ENCODE measurements around the gene CFAP65. TPM values are rescaled to one million over a fixed set of nuclear protein-coding genes. Genes with fewer than 3 reads are reported as not detected.

Gene CFAP65
- total RNA-seq, 1 donor from 2014 or later, result 0.80 TPM

GRCh38 chr2:219002395-219003266 lies 38.7 kb downstream of the CFAP65 start:
- Histone ChIP-seq H3K4me3 (peak overlapping the region; percentile 52), H3K79me2 (ENCODE audit: low read depth) (no peaks in the 10 kb centered on the region), H2AFZ (replicated peaks) (peak overlapping the region; percentile 75), H3F3A (ENCODE audit: low read depth) (peaks cover 6% of the 10 kb centered on the region), H3K4me2 (peak overlapping the region; percentile 96), H3K27ac (no peak overlapping the region), H3K9ac (no peak overlapping the region), H3K4me1 (peaks cover 31% of the 10 kb centered on the region), H3K27me3 (peaks cover 100% of the 10 kb centered on the region), H3K36me3 (no peaks in the 10 kb centered on the region), H4K20me1 (ENCODE audit: low read depth) (peaks cover 51% of the 10 kb centered on the region), H3K9me3 (ENCODE audit: low read depth) (no peaks in the 10 kb centered on the region)
- H3K36me3 Mint-ChIP-seq, result no peaks in the 10 kb centered on the region
- peak; percentile 90 for DNase-seq (ENCODE audit: low spot score)
- peak overlapping the region; percentile 82 for H3K4me3 Mint-ChIP-seq
- H3K4me1 Mint-ChIP-seq, result peaks cover 21% of the 10 kb centered on the region
- TF ChIP-seq CTCF (IDR thresholded peaks at IDR 0.05), result peak; percentile 68
- peak; percentile 76 for TF ChIP-seq EZH2phosphoT487 (IDR thresholded peaks at IDR 0.05)
- TF ChIP-seq EZH2 (IDR thresholded peaks at IDR 0.05), result peak; percentile 81
- H3K27ac Mint-ChIP-seq, result no peak overlapping the region
- H3K27me3 Mint-ChIP-seq (ENCODE audit: insufficient read depth, low read depth), result peaks cover 69% of the 10 kb centered on the region
- H3K9me3 Mint-ChIP-seq, result no peaks in the 10 kb centered on the region

- H3K27me3 Mint-ChIP-seq (ENCODE audit: insufficient read depth, low read depth), result peaks cover 66% of the 10 kb centered on the region
- no peaks in the 10 kb centered on the region for H3K36me3 Mint-ChIP-seq
- H3K4me3 Mint-ChIP-seq, result no peak overlapping the region
- TF ChIP-seq CTCF (IDR thresholded peaks at IDR 0.05), result no peak
- peak; percentile 79 for TF ChIP-seq EZH2phosphoT487 (IDR thresholded peaks at IDR 0.05)
- peak; percentile 90 for TF ChIP-seq EZH2 (IDR thresholded peaks at IDR 0.05)
- no peaks in the 10 kb centered on the region for H3K9me3 ChIP-seq (ENCODE audit: low read depth)
- H3K4me2 ChIP-seq, result peak overlapping the region; percentile 96
- peaks cover 23% of the 10 kb centered on the region for H3K4me1 Mint-ChIP-seq
- peaks cover 31% of the 10 kb centered on the region for H3K4me1 ChIP-seq
- no peaks in the 10 kb centered on the region for H3K9me3 Mint-ChIP-seq
- H3K36me3 ChIP-seq, result no peaks in the 10 kb centered on the region
- peak; percentile 39 for DNase-seq (ENCODE audit: low spot score)
- no peaks in the 10 kb centered on the region for H3K79me2 ChIP-seq (ENCODE audit: low read depth)
- no peak overlapping the region for H3K27ac ChIP-seq
- H3K9ac ChIP-seq, result no peak overlapping the region
- no peak overlapping the region for H2AFZ ChIP-seq (replicated peaks)
- peak overlapping the region; percentile 52 for H3K4me3 ChIP-seq
- no peak overlapping the region for H3K27ac Mint-ChIP-seq
- H4K20me1 ChIP-seq (ENCODE audit: low read depth), result peaks cover 56% of the 10 kb centered on the region
- peaks cover 100% of the 10 kb centered on the region for H3K27me3 ChIP-seq
- H3F3A ChIP-seq (ENCODE audit: low read depth), result peaks cover 6% of the 10 kb centered on the region
These were observed 39.5 kb downstream of the CFAP65 start for GRCh38 chr2:219001577-219002394.

GRCh38 chr2:219001100-219001576 lies 40.2 kb downstream of the CFAP65 start:
- H3K79me2 ChIP-seq (ENCODE audit: low read depth), result no peaks in the 10 kb centered on the region
- H3K4me3 ChIP-seq, result no peak overlapping the region
- H3K36me3 ChIP-seq, result no peaks in the 10 kb centered on the region
- H3K4me2 ChIP-seq, result peak overlapping the region; percentile 96
- Mint-ChIP-seq H3K9me3 (no peaks in the 10 kb centered on the region), H3K4me3 (no peak overlapping the region), H3K27ac (no peak overlapping the region), H3K27me3 (ENCODE audit: insufficient read depth, low read depth) (peaks cover 60% of the 10 kb centered on the region), H3K36me3 (no peaks in the 10 kb centered on the region), H3K4me1 (peaks cover 23% of the 10 kb centered on the region)
- peaks cover 100% of the 10 kb centered on the region for H3K27me3 ChIP-seq
- no peaks in the 10 kb centered on the region for H3K9me3 ChIP-seq (ENCODE audit: low read depth)
- DNase-seq (ENCODE audit: low spot score), result no peak
- no peak overlapping the region for H3K27ac ChIP-seq
- TF ChIP-seq EZH2 (IDR thresholded peaks at IDR 0.05), result peak; percentile 84
- no peak for TF ChIP-seq CTCF (IDR thresholded peaks at IDR 0.05)
- peaks cover 6% of the 10 kb centered on the region for H3F3A ChIP-seq (ENCODE audit: low read depth)
- H3K4me1 ChIP-seq, result peaks cover 31% of the 10 kb centered on the region
- no peak overlapping the region for H3K9ac ChIP-seq
- peaks cover 57% of the 10 kb centered on the region for H4K20me1 ChIP-seq (ENCODE audit: low read depth)
- no peak overlapping the region for H2AFZ ChIP-seq (replicated peaks)

Measured in neural progenitor cell (in vitro differentiated cells).